Measurements from ENCODE around the gene SH3PXD2B. TPM values are rescaled to one million over a fixed set of nuclear protein-coding genes. Genes with fewer than 3 reads are reported as not detected.
A peak's percentile ranks its signal among the peaks of the same experiment; 100 is the strongest.
"Not testable (repeated sequence)": the region's sequence is repeated elsewhere in the genome, so short reads cannot be mapped to it uniquely, and the experiment has no call there.

Gene SH3PXD2B
- total RNA-seq, 1 experiment from 2014 or later = 15.7 TPM

- no peak for DNase-seq (ENCODE audit: low read depth)
Measured at GRCh38 chr5:172302047-172302710, 152.1 kb downstream of the SH3PXD2B start.

DNA sequence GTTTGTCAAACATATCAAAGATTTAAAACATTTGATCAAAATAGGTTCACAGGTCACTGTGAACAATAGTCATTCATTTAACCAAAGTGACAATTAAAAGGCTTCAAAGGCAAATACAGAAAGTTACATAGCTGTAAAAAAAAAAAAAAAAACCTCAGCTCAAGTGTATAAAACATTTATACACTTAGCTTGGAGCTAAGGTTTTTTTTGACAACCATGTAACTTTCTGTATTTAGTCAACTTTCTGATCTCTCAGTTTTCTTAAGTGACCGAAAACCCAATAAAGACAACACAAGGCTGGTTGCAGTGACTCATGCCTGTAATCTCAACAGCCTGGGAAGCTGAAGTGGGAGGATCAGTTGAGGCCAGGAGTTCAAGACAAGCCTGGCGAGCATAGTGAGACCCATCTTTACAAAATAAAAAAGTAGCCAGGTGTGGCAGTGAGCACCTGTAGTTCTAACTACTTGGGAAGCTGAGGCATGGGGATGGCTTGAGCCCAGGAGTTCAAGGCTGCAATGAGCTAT is 154.3 kb downstream of the SH3PXD2B start:
- DNase-seq (ENCODE audit: low read depth) = peak; percentile 81

DNA sequence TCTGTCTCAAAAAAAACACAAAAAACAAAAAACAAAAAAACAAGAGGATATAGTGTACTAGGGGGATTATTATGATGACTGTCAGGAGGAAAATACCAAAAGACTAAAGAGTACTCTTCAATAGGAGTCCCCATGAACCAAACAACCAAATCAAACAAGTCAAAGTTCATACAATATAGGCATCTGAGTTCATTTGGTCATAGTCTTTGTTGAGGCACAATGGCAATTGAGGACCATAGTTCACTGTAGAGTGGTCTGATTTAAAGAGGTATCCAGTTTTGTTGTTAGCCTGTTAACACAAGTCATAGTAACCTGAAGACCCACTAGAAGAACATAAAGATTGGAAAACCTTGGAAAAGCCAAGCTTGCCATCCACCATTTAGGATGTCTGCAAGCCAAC is 159.5 kb downstream of the SH3PXD2B start:
- DNase-seq (ENCODE audit: low read depth) = no peak

GRCh38 chr5:172293745-172294342 is 160.5 kb downstream of the SH3PXD2B start:
- no peak for DNase-seq (ENCODE audit: low read depth)

DNA sequence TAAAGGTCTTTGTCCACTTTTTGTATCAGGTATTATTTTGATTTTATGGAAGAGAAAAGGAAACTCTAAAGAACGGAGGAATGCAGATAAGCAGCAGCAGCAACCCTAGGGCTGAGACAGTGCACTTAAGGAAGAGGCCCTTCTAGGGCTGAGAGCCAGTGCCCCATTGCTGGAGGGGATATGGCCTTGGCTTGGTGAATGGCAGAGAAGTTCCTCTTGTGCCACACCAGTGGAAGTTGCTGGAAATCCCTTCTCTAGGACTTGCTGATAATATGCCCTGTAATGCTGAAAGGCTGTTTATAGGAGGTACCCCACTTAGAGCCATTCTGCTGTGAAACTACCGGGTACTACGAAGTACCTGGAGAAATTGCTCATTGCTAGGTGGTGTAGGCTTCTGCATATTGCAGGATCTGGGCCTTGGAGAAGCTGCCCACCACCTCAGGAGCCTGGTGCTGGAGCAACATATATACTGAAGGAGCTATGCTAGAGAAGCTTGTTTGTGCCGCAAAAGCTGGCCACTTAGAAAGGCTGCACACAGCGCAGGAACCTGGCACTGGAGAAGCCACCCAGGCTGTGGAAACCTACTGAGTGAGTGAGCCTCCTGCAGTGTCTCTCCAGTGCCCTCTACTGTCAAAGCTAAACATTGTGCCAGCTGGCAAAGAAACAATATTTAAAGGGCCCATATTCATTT is 161.1 kb downstream of the SH3PXD2B start:
- peak; percentile 78 for DNase-seq (ENCODE audit: low read depth)

DNA sequence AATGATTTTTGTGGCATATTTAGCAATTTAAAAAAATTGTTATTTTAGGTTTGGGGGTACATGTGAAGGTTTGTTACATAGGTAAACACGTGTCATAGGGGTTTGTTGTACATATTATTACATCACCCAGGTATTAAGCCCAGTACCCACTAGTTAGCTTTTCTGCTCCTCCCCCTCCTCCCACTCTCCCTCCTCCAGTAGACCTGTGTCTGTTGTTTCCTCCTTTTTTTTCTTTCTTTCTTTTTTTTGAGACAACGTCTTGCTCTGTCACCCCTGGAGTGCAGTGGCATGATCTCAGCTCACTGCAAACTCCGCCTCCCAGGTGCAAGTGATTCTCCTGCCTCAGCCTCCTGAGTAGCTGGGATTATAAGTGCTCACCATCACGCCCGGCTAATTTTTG is 162.5 kb downstream of the SH3PXD2B start:
- not testable (repeated sequence) for DNase-seq (ENCODE audit: low read depth)

DNA sequence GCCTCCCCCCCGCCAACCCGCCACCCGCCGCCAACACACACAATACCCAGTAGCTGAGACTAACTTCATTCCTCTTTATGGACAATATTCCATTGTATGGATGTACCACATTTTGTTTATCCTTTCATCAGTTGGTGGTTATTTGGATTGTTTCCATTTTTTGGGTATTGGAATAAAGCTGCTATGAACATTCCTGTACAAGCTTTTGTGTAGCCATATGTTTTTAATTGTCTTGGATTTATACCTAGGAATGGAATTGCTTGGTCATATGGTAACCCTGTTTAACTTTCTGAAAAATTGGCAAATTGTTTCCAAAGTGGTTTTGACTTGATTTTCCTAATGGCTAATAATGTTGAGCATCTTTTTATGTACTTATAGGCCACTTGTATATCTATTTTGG is 165.9 kb downstream of the SH3PXD2B start:
- no peak for DNase-seq (ENCODE audit: low read depth)

GRCh38 chr5:172287140-172287539 is 167.2 kb downstream of the SH3PXD2B start:
- not testable (repeated sequence) for DNase-seq (ENCODE audit: low read depth)

GRCh38 chr5:172285226-172286143 is 168.8 kb downstream of the SH3PXD2B start:
- DNase-seq (ENCODE audit: low read depth) = no peak

- DNase-seq (ENCODE audit: low read depth) = peak; percentile 36
Measured at GRCh38 chr5:172284611-172284980, 169.7 kb downstream of the SH3PXD2B start.

- peak; percentile 73 for DNase-seq (ENCODE audit: low read depth)
Measured at GRCh38 chr5:172283862-172284610, 170.3 kb downstream of the SH3PXD2B start.

DNA sequence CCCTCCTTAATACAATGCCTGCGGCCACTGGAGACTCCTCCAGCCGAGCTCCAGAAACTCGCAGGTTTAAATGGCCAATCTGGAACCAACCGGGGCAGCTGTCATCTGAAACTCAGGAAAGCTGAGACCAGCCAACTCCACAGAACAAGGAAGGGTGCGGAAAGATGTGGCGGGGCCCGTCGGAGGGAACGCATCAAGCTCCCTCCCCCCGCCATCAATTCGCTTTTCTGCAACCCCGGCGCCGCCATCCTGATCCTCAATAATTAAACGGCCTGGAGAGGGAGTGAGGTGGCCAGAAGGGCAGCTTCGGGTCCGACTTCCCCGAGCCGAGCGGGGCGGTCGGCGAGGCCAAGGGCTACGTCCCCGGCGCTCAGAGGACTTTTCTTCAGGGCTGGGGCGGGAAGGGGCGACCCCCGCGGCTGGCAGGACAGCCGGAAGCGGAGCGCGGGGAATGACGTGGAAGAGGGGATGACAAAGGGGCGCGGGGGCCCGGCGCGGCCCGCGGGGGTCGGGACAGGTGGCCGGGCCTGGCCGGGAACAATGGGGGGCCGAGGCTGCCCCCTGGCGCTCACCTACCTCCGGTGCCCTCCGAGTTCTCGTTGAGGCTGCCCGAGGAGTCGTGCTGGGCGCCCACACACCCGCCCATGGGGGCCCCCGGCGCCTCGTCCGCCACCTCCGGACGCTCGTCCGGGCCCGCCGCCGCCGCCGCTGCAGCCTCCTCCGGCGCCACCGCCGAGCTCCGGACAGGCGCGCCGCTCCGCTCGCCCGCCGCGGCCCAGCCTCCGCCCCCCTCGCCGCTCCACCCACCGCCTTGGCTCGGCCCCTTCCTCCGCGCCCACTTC is 171.1 kb downstream of the SH3PXD2B start, which contains the start of gene UBTD2:
TSS of gene UBTD2 (minus strand) at position 745 of the 842 bp plus-strand sequence. CDS start at position 646, 99 bp downstream.
- peak; percentile 80 for DNase-seq (ENCODE audit: low read depth)

DNA sequence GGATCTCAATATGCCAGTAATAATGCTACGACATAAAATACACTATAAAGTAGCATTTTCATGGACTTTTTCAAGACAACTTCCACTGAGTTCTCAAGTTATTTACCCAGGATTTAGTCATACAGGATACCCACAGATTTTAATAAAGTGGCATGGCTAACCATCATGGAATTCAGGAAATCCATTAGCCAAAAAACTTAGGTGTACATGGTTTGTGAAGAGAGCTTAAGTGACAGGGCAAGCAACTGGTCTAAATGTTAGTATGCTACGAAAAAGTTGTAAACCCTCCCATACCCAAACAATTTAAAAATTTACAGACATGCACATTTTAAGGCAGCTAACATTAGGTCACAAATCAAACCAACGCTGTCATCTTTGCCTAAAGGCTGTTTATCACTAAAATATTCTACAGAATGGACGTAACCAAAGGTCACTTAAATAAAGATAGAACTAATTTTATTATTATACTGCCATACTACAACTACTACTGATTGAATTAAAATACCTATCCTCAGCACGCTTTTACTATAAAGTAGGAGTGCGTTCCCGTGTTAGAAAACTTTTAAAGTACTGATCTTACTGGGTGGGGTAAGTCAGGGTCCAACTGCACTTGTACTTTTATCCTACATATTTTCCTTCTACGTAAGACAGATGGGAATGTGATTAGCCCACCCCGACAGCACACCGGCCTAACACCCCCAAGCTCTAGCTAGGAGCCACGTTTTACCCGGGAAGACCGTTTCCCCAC is 171.9 kb downstream of the SH3PXD2B start:
- peak; percentile 78 for DNase-seq (ENCODE audit: low read depth)

GRCh38 chr5:172281346-172281745 is 173.0 kb downstream of the SH3PXD2B start:
- DNase-seq (ENCODE audit: low read depth) = no peak

DNA sequence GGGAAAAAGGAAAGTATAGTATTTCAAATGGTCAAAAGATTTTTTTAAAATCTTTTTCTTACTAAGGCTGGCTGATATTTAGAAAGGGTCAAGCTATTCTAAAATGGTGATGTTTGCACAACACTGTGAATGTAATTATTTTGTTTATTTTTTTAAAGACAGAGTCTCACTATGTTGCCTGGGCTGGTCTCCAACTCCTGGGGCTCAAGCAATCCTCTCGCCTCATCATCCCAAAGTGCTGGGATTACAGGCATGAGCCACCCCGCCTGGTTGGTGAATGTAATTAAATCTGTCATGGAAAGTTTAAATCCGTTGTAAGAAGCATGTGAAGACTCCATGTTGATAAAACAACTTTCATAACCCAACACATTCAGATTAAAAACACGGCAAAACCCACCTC is 173.4 kb downstream of the SH3PXD2B start:
- peak; percentile 87 for DNase-seq (ENCODE audit: low read depth)

- no peak for DNase-seq (ENCODE audit: low read depth)
Measured at GRCh38 chr5:172280317-172280716, 174.0 kb downstream of the SH3PXD2B start.

GRCh38 chr5:172278356-172278755 is 176.0 kb downstream of the SH3PXD2B start:
- no peak for DNase-seq (ENCODE audit: low read depth)

DNA sequence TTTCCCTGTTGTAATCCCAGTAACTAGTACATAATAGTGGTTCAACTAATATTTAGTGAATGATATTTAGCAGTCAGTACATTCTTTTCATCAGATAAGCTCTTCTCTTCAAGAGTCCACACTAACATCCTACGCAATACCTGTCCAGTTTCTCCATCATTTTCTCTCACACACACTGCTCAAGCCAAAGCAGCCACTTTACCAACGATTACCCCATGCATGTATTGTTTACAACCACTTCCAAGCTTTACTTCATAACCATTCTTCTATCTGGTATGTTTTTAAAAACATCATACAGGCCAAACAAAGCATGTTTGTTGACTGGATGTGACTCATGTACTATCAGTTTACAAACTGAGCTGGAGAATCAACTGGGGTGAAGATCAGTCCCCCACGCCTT is 178.1 kb downstream of the SH3PXD2B start:
- DNase-seq (ENCODE audit: low read depth) = peak; percentile 28
